ENCODE results near the gene CORO2A. TPM values are rescaled to one million over a fixed set of nuclear protein-coding genes. Genes with fewer than 3 reads are reported as not detected.

The CORO2A gene
- total and polyA plus RNA-seq, 2 of the 8 experiments (the other 6 are each of a cell fraction or from before 2014, with no cell fraction given): 13.7 to 27.9 TPM

GRCh38 chr9:98099346-98099745 is 93.1 kb downstream of the CORO2A start (continued):
- TF ChIP-seq, protein P1, sequence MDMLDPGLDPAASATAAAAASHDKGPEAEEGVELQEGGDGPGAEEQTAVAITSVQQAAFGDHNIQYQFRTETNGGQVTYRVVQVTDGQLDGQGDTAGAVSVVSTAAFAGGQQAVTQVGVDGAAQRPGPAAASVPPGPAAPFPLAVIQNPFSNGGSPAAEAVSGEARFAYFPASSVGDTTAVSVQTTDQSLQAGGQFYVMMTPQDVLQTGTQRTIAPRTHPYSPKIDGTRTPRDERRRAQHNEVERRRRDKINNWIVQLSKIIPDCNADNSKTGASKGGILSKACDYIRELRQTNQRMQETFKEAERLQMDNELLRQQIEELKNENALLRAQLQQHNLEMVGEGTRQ (IDR thresholded peaks at IDR 0.05; ENCODE audit: low read length): no peak
- TF ChIP-seq CREB1 (IDR thresholded peaks at IDR 0.05): no peak
- no peak for TF ChIP-seq EP300 (IDR thresholded peaks at IDR 0.05; ENCODE audit: borderline replicate concordance in 1 of 2, low read depth in 2 of 2, low read length in 2 of 2)
- no peak for TF ChIP-seq NANOG (IDR thresholded peaks at IDR 0.05; ENCODE audit: insufficient read depth, low read depth, low read length, poor library complexity, severe bottlenecking)
- TF ChIP-seq SAP30 (IDR thresholded peaks at IDR 0.05; ENCODE audit: insufficient read depth, insufficient replicate concordance, low read length): no peak
- no peak for TF ChIP-seq CHD1 (IDR thresholded peaks at IDR 0.05; ENCODE audit: low read depth, low read length)
